Measurements from ENCODE around the gene HOXA5.

HOXA5 gene

DNA sequence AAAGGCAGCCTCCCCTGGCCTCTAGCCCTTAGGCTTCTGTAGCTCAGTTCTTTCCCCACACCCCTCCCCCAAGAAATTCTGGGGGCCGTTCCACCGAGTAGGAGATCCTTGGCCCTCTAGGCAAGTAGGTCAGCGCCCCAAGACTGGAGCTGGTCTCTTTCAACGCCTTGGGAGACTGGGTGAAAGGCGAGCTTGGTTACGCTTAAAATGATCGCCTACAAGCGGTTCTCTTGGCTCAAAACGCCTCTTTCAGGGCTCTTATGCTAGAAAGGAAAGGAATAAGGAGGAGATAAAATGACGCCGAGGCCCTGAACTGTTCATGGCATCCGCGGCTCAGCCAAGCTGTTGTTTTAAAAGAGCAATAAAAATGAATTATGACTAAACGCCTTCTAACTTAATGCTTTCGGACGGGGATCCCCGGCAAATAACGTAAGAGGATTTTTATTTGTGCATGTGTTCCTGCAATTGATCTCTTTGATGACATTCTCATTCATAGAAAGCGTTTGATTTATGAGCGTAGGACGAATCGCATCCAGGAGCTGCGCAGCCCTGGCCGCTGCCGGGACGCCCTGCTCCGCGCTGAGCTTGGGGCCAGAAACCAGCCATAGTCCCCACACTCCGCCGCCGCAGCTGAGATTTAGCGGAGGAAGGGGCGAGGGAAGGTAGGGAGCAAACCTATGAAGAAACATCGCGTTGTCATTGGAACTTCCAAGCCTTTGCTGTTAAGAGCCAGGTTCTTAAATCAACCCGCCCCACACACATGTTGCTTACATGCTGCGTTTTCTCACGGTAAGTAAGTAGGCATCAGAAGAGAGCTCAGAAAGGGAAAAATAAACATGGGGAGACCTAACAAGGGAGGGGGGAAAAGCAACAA is 44.7 kb downstream of the HOXA5 start (continued):
- TF ChIP-seq YY1 (tag by site-specific recombination; IDR thresholded peaks at IDR 0.05) = peak; percentile 48
- TF ChIP-seq ZNF548 (tag by site-specific recombination; IDR thresholded peaks at IDR 0.05) = no peak
- TF ChIP-seq, protein P1, sequence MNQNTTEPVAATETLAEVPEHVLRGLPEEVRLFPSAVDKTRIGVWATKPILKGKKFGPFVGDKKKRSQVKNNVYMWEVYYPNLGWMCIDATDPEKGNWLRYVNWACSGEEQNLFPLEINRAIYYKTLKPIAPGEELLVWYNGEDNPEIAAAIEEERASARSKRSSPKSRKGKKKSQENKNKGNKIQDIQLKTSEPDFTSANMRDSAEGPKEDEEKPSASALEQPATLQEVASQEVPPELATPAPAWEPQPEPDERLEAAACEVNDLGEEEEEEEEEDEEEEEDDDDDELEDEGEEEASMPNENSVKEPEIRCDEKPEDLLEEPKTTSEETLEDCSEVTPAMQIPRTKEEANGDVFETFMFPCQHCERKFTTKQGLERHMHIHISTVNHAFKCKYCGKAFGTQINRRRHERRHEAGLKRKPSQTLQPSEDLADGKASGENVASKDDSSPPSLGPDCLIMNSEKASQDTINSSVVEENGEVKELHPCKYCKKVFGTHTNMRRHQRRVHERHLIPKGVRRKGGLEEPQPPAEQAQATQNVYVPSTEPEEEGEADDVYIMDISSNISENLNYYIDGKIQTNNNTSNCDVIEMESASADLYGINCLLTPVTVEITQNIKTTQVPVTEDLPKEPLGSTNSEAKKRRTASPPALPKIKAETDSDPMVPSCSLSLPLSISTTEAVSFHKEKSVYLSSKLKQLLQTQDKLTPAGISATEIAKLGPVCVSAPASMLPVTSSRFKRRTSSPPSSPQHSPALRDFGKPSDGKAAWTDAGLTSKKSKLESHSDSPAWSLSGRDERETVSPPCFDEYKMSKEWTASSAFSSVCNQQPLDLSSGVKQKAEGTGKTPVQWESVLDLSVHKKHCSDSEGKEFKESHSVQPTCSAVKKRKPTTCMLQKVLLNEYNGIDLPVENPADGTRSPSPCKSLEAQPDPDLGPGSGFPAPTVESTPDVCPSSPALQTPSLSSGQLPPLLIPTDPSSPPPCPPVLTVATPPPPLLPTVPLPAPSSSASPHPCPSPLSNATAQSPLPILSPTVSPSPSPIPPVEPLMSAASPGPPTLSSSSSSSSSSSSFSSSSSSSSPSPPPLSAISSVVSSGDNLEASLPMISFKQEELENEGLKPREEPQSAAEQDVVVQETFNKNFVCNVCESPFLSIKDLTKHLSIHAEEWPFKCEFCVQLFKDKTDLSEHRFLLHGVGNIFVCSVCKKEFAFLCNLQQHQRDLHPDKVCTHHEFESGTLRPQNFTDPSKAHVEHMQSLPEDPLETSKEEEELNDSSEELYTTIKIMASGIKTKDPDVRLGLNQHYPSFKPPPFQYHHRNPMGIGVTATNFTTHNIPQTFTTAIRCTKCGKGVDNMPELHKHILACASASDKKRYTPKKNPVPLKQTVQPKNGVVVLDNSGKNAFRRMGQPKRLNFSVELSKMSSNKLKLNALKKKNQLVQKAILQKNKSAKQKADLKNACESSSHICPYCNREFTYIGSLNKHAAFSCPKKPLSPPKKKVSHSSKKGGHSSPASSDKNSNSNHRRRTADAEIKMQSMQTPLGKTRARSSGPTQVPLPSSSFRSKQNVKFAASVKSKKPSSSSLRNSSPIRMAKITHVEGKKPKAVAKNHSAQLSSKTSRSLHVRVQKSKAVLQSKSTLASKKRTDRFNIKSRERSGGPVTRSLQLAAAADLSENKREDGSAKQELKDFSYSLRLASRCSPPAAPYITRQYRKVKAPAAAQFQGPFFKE (tag by site-specific recombination; IDR thresholded peaks at IDR 0.05; ENCODE audit: borderline replicate concordance) = no peak
- no peak for TF ChIP-seq MEIS1 (CRISPR knock-in tag; IDR thresholded peaks at IDR 0.05; ENCODE audit: borderline replicate concordance)
- TF ChIP-seq ZFP41 (tag by site-specific recombination; IDR thresholded peaks at IDR 0.05; ENCODE audit: borderline replicate concordance) = no peak
- TF ChIP-seq, protein P2, sequence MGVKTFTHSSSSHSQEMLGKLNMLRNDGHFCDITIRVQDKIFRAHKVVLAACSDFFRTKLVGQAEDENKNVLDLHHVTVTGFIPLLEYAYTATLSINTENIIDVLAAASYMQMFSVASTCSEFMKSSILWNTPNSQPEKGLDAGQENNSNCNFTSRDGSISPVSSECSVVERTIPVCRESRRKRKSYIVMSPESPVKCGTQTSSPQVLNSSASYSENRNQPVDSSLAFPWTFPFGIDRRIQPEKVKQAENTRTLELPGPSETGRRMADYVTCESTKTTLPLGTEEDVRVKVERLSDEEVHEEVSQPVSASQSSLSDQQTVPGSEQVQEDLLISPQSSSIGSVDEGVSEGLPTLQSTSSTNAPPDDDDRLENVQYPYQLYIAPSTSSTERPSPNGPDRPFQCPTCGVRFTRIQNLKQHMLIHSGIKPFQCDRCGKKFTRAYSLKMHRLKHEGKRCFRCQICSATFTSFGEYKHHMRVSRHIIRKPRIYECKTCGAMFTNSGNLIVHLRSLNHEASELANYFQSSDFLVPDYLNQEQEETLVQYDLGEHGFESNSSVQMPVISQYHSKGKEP (tag by site-specific recombination; IDR thresholded peaks at IDR 0.05) = peak; percentile 91
- TF ChIP-seq REPIN1 (tag by site-specific recombination; IDR thresholded peaks at IDR 0.05; ENCODE audit: low read depth) = no peak
- TF ChIP-seq ZBTB21 (tag by site-specific recombination; IDR thresholded peaks at IDR 0.05) = peak; percentile 32; the same call in 1 of the 2 replicates
- TF ChIP-seq ZNF416 (tag by site-specific recombination; IDR thresholded peaks at IDR 0.05) = no peak
- TF ChIP-seq ZNF580 (tag by site-specific recombination; IDR thresholded peaks at IDR 0.05) = no peak
- TF ChIP-seq ZNF155 (tag by site-specific recombination; IDR thresholded peaks at IDR 0.05) = no peak
- no peak for TF ChIP-seq ZNF274 (IDR thresholded peaks at IDR 0.05; ENCODE audit: low read length)
- TF ChIP-seq ZNF274 (tag by site-specific recombination; IDR thresholded peaks at IDR 0.05; ENCODE audit: borderline replicate concordance) = no peak
- TF ChIP-seq ZNF146 (tag by site-specific recombination; IDR thresholded peaks at IDR 0.05) = peak; percentile 42; the same call in 1 of the 2 replicates
- peak; percentile 14; the same call in 1 of the 2 replicates for TF ChIP-seq ZNF654 (tag by site-specific recombination; IDR thresholded peaks at IDR 0.05; ENCODE audit: low read depth)
- 0 out of 2 replicates have a peak, but pooled peaks have one; percentile 38 for TF ChIP-seq ZNF660 (tag by site-specific recombination; IDR thresholded peaks at IDR 0.05)
- TF ChIP-seq ZNF157 (tag by site-specific recombination; IDR thresholded peaks at IDR 0.05) = no peak
- TF ChIP-seq ZNF521 (tag by site-specific recombination; IDR thresholded peaks at IDR 0.05) = no peak
- TF ChIP-seq ZNF785 (tag by site-specific recombination; IDR thresholded peaks at IDR 0.05) = no peak
- peak; percentile 89 for TF ChIP-seq PRDM6 (tag by site-specific recombination; IDR thresholded peaks at IDR 0.05)
- TF ChIP-seq ZNF354C (tag by site-specific recombination; IDR thresholded peaks at IDR 0.05; ENCODE audit: borderline replicate concordance, low read depth) = no peak
- no peak for TF ChIP-seq RBAK (tag by site-specific recombination; IDR thresholded peaks at IDR 0.05)
- TF ChIP-seq, protein P3, sequence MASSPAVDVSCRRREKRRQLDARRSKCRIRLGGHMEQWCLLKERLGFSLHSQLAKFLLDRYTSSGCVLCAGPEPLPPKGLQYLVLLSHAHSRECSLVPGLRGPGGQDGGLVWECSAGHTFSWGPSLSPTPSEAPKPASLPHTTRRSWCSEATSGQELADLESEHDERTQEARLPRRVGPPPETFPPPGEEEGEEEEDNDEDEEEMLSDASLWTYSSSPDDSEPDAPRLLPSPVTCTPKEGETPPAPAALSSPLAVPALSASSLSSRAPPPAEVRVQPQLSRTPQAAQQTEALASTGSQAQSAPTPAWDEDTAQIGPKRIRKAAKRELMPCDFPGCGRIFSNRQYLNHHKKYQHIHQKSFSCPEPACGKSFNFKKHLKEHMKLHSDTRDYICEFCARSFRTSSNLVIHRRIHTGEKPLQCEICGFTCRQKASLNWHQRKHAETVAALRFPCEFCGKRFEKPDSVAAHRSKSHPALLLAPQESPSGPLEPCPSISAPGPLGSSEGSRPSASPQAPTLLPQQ (tag by site-specific recombination; IDR thresholded peaks at IDR 0.05) = peak; percentile 65; the same call in 1 of the 2 replicates
- TF ChIP-seq ZNF670 (tag by site-specific recombination; IDR thresholded peaks at IDR 0.05; ENCODE audit: low read depth) = no peak
- TF ChIP-seq ZFP69B (tag by site-specific recombination; IDR thresholded peaks at IDR 0.05) = 0 out of 2 replicates have a peak, but pooled peaks have one; percentile 18
- peak; percentile 71; the same call in 1 of the 2 replicates for TF ChIP-seq ZNF639 (tag by site-specific recombination; IDR thresholded peaks at IDR 0.05)
- no peak for TF ChIP-seq ZNF175 (tag by site-specific recombination; IDR thresholded peaks at IDR 0.05)
